ENCODE measurements around the gene LIMS1.
"Not testable (repeated sequence)": the region's sequence is repeated elsewhere in the genome, so short reads cannot be mapped to it uniquely, and the experiment has no call there.

The LIMS1 gene

GRCh38 chr2:108707300-108707699 lies 173.0 kb downstream of the LIMS1 start:
- no peaks in the 10 kb centered on the region for H3K9me3 ChIP-seq
- no peaks in the 10 kb centered on the region for H3K36me3 ChIP-seq
- no peaks in the 10 kb centered on the region for H3K27me3 ChIP-seq
- no peaks in the 10 kb centered on the region for H3K4me1 ChIP-seq
- TF ChIP-seq CTCF (IDR thresholded peaks at IDR 0.05; ENCODE audit: low read depth, low read length), result no peak
- no peak overlapping the region for H3K4me3 ChIP-seq (ENCODE audit: low read depth, low read length)
- DNase-seq, result no peak

- not testable (repeated sequence) for DNase-seq; H3K36me3 ChIP-seq; H3K9me3 ChIP-seq; H3K4me1 ChIP-seq; H3K4me3 ChIP-seq (ENCODE audit: low read depth, low read length); H3K27me3 ChIP-seq
Measured at GRCh38 chr2:108716971-108717370, 182.7 kb downstream of the LIMS1 start.

GRCh38 chr2:108719149-108720044 lies 185.1 kb downstream of the LIMS1 start, which contains the start of gene RANBP2:
Gene RANBP2, plus strand, starts transcription at chr2:108719482. Its CDS starts 125 bp downstream, at chr2:108719607.
- DNase-seq, result peak; percentile 90
- no peaks in the 10 kb centered on the region for H3K4me1 ChIP-seq
- H3K36me3 ChIP-seq, result no peaks in the 10 kb centered on the region
- H3K4me3 ChIP-seq (ENCODE audit: low read depth, low read length), result peak within 1 kb of the TSS; percentile 61
- no peaks in the 10 kb centered on the region for H3K9me3 ChIP-seq
- no peak for TF ChIP-seq CTCF (IDR thresholded peaks at IDR 0.05; ENCODE audit: low read depth, low read length)
- no peaks in the 10 kb centered on the region for H3K27me3 ChIP-seq

- H3K36me3 ChIP-seq; H3K27me3 ChIP-seq; H3K4me1 ChIP-seq; DNase-seq; H3K9me3 ChIP-seq; H3K4me3 ChIP-seq (ENCODE audit: low read depth, low read length): not testable (repeated sequence)
Measured at GRCh38 chr2:108726048-108726447, 191.8 kb downstream of the LIMS1 start.

- not testable (repeated sequence) for H3K4me1 ChIP-seq; H3K4me3 ChIP-seq (ENCODE audit: low read depth, low read length); H3K36me3 ChIP-seq; DNase-seq; H3K27me3 ChIP-seq; H3K9me3 ChIP-seq
Measured at GRCh38 chr2:108734656-108735055, 200.4 kb downstream of the LIMS1 start.

All from BE2C (cell line).